Measurements from ENCODE around the gene COBLL1.

The COBLL1 gene

DNA sequence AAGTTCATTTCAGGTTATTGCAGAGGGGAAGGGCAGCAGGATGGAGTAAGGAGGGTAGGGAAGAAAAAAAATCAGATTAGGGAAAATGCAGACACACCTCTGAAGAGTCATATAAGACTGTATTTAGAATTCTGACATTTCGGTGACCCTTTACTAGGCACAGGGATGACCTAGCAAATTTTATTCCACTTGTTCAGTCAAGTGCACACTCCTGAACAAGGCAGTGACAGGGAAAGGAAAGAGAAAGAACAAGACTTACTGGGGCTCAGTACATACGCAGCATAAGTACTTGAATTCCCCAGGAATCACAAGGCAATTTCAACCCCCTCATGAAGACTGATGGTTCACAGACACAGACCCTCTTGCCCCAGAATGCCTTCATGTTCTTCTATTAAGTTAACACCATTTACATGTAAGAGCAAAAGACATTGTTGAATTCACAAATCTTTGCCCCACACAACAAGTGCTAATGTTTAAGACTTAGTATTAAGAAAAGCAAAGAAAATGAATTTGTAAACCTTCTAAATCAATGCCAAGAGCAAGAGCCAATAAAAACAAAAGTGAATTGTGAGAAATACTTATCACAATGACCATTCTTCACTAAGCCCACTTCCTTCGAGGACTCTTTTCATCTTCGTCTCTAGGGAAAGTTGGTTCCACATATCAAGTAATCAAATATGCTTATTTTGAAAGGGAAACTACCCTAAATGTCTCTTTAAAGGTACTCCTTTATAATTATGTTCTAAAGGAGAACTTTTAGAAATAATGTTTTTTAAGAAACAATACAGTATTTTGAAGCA, 47.0 kb downstream of the COBLL1 start:
- H3K4me3 ChIP-seq (ENCODE audit: low read depth, low read length): no peak overlapping the region
- TF ChIP-seq, protein P1, sequence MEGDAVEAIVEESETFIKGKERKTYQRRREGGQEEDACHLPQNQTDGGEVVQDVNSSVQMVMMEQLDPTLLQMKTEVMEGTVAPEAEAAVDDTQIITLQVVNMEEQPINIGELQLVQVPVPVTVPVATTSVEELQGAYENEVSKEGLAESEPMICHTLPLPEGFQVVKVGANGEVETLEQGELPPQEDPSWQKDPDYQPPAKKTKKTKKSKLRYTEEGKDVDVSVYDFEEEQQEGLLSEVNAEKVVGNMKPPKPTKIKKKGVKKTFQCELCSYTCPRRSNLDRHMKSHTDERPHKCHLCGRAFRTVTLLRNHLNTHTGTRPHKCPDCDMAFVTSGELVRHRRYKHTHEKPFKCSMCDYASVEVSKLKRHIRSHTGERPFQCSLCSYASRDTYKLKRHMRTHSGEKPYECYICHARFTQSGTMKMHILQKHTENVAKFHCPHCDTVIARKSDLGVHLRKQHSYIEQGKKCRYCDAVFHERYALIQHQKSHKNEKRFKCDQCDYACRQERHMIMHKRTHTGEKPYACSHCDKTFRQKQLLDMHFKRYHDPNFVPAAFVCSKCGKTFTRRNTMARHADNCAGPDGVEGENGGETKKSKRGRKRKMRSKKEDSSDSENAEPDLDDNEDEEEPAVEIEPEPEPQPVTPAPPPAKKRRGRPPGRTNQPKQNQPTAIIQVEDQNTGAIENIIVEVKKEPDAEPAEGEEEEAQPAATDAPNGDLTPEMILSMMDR (IDR thresholded peaks at IDR 0.05; ENCODE audit: low read depth, low read length): no peak
- no peaks in the 10 kb centered on the region for H3K36me3 ChIP-seq
- no peak for DNase-seq
- H3K27me3 ChIP-seq (ENCODE audit: insufficient read depth, low read depth, severe bottlenecking): no peaks in the 10 kb centered on the region
- H3K27ac ChIP-seq: no peak overlapping the region
- no peaks in the 10 kb centered on the region for H3K9me3 ChIP-seq (ENCODE audit: severe bottlenecking)

DNA sequence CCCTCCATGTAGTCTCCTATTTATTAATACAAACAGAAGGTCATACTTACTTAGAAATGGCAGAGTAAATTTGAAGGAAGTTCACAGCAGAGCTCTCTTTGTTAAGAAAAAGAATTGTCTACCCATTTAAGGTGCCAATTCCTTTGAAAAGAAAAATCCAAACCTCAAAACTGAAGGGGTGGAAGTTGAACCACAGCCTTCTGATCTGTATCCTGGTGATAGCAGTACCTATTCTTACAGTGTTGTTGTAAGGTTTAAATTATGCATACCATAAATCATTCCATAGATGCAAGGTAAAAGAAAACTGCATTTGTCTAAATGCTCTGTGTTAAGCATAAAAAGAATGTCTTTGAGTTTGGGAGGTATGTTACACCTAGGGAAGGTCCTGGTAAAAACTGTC, 47.6 kb downstream of the COBLL1 start:
- Histone ChIP-seq H3K9me3 (ENCODE audit: severe bottlenecking) (no peaks in the 10 kb centered on the region), H3K36me3 (no peaks in the 10 kb centered on the region), H3K4me3 (ENCODE audit: low read depth, low read length) (no peak overlapping the region), H3K27ac (no peak overlapping the region), H3K27me3 (ENCODE audit: insufficient read depth, low read depth, severe bottlenecking) (no peaks in the 10 kb centered on the region)
- TF ChIP-seq, protein P1 (IDR thresholded peaks at IDR 0.05; ENCODE audit: low read depth, low read length): no peak
- DNase-seq: no peak

DNA sequence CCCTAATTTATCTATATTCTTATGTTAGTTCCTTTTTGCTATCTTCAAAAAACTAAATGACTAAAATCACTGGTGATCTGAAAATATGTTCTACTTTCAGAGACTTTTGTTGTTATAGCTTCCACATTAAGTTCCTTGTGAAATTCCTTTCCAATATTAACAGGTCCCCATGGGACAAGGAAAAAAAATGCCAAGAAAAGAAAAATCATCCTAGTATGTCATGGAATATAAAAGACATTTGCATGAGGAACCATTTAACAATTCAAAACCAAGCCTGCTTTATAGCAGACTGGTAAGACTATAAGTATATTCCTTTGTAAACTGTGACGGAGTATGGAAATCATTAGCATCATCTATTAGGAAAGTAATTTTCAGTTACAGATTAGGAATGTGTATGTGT, 48.1 kb downstream of the COBLL1 start:
- Histone ChIP-seq H3K9me3 (ENCODE audit: severe bottlenecking) (no peaks in the 10 kb centered on the region), H3K36me3 (no peaks in the 10 kb centered on the region), H3K27me3 (ENCODE audit: insufficient read depth, low read depth, severe bottlenecking) (no peaks in the 10 kb centered on the region), H3K4me3 (ENCODE audit: low read depth, low read length) (no peak overlapping the region), H3K27ac (no peak overlapping the region)
- TF ChIP-seq, protein P1 (IDR thresholded peaks at IDR 0.05; ENCODE audit: low read depth, low read length): no peak
- DNase-seq: no peak

DNA sequence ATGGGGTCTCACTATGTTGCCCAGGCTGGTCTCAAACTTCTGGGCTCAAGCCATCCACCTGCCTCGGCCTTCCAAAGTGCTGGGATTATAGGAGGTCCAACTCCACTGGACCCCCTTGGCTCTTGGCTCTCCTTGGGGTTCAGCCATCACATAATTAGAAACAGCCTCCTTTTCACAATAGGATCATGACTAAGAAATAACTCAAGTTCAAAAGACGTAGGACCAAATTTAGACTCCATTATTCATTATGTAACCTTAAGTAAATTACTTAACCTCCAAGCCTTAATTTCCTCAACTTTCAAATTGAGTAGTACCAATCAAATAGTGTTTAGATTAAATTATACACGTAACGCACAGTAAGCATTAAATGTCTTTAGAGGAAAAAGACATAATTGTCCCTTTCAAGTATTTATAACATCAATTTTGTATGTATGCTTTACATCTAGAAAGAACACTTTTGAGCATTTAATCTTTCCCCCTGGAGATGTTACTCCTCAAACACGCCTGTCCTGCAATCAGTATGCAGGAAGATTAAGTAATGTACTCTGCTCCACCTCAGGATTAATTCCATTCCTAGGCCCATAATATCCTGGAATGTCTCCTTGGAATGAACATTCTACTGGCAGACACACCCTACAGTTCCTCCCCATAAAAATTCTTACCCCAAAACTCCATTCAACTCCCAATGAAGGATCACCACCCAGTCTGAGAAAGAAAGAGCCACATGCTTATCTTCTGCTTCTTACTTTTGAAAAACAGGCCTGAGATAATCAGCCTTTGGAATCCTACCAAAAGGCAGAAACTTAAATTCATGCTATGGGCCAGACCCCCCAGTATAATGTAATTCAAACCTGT, 49.1 kb downstream of the COBLL1 start:
- H3K9me3 ChIP-seq (ENCODE audit: severe bottlenecking): no peaks in the 10 kb centered on the region
- DNase-seq: no peak
- H3K27me3 ChIP-seq (ENCODE audit: insufficient read depth, low read depth, severe bottlenecking): no peaks in the 10 kb centered on the region
- H3K27ac ChIP-seq: no peak overlapping the region
- TF ChIP-seq, protein P1 (IDR thresholded peaks at IDR 0.05; ENCODE audit: low read depth, low read length): no peak
- no peaks in the 10 kb centered on the region for H3K36me3 ChIP-seq
- no peak overlapping the region for H3K4me3 ChIP-seq (ENCODE audit: low read depth, low read length)

DNA sequence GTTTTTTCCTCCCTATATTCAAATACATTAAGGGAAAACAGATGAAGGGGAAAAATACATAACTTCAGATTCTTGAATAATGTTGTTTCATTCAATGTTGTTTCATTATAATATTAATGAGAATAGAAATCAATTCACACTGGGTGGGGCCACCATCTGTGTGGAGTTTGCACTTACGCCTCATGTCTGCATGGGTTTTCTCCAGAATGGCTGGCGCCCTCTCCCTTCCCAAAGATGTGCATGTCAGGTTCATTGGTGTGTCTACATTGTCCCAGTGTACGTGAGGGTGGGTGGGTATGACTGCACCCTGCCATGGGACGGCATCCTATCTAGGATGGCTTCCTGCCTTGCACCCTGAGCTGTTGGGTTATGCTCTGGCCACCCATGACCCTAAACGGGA, 51.7 kb downstream of the COBLL1 start:
- Histone ChIP-seq H3K4me3 (ENCODE audit: low read depth, low read length) (no peak overlapping the region), H3K9me3 (ENCODE audit: severe bottlenecking) (no peaks in the 10 kb centered on the region), H3K27me3 (ENCODE audit: insufficient read depth, low read depth, severe bottlenecking) (no peaks in the 10 kb centered on the region), H3K27ac (no peak overlapping the region), H3K36me3 (no peaks in the 10 kb centered on the region)
- no peak for DNase-seq
- TF ChIP-seq, protein P1 (IDR thresholded peaks at IDR 0.05; ENCODE audit: low read depth, low read length): no peak
